MM.1S (cell line): ENCODE data around the gene FGF3.

ENCODE experiments used
- DNase-seq: peaks from one replicate; pipeline ENCODE4 v3.0.0-alpha.2; 2015
- H2AFZ ChIP-seq: fragments of 300-600 bp; sonication (generic); 2 replicates; pipeline ENCODE4 v1.6.0; 2016; ENCODE audit warnings: antibody characterized with exemption, low read length
- H3F3A ChIP-seq: fragments of 300-600 bp; sonication (generic); 2 replicates; pipeline ENCODE4 v1.6.1; 2016; ENCODE audit warnings: mild to moderate bottlenecking, antibody characterized with exemption, low read length, moderate library complexity, mixed read lengths; ENCODE audit not compliant: insufficient read depth
- H3K27ac ChIP-seq: fragments of 300-600 bp; sonication (generic); 2 replicates; pipeline ENCODE4 v1.5.1; 2016; ENCODE audit warnings: mild to moderate bottlenecking, low read length
- H3K27me3 ChIP-seq: fragments of 300-600 bp; sonication (generic); replicated peaks from 2 replicates; pipeline ENCODE4 v1.6.0; 2016; ENCODE audit warnings: low read length; ENCODE audit not compliant: insufficient read depth
- H3K36me3 ChIP-seq: fragments of 300-600 bp; sonication (generic); replicated peaks from 2 replicates; pipeline ENCODE4 v1.6.1; 2016; ENCODE audit warnings: mild to moderate bottlenecking, low read length, mixed read lengths; ENCODE audit not compliant: insufficient read depth
- H3K4me1 ChIP-seq: fragments of 300-600 bp; sonication (generic); 2 replicates; pipeline ENCODE4 v1.6.1; 2016; ENCODE audit warnings: low read length, mixed read lengths
- H3K4me2 ChIP-seq: fragments of 300-600 bp; sonication (generic); 2 replicates; pipeline ENCODE4 v1.6.0; 2016; ENCODE audit warnings: low read depth, low read length
- H3K4me3 ChIP-seq: fragments of 300-600 bp; sonication (generic); 2 replicates; pipeline ENCODE4 v1.5.1; 2016; ENCODE audit warnings: low read length, mixed read lengths
- H3K79me2 ChIP-seq: fragments of 300-600 bp; sonication (generic); 2 replicates; pipeline ENCODE4 v1.6.1; 2016; ENCODE audit warnings: mixed run types, low read length, mixed read lengths
- H3K9ac ChIP-seq: fragments of 300-600 bp; sonication (generic); 2 replicates; pipeline ENCODE4 v1.6.1; 2016; ENCODE audit warnings: low read length, mixed read lengths
- H3K9me2 ChIP-seq: fragments of 300-600 bp; sonication (generic); replicated peaks from 2 replicates; pipeline ENCODE4 v1.6.1; 2016; ENCODE audit warnings: mild to moderate bottlenecking, low read length, mixed read lengths; ENCODE audit not compliant: insufficient read depth
- H3K9me3 ChIP-seq: fragments of 300-600 bp; sonication (generic); replicated peaks from 2 replicates; pipeline ENCODE4 v1.6.1; 2016; ENCODE audit warnings: mild to moderate bottlenecking, low read length, mixed read lengths; ENCODE audit not compliant: insufficient read depth
- H4K20me1 ChIP-seq: fragments of 300-600 bp; sonication (generic); 2 replicates; pipeline ENCODE4 v1.6.1; 2016; ENCODE audit warnings: mild to moderate bottlenecking, low read length, moderate library complexity, mixed read lengths; ENCODE audit not compliant: insufficient read depth
- CTCF ChIP-seq: fragments of 300-600 bp; sonication (generic); IDR thresholded peaks from 2 replicates; pipeline ENCODE4 v1.5.1; 2016; ENCODE audit warnings: antibody characterized with exemption, low read length, mixed read lengths
- EZH2 ChIP-seq: fragments of 300-600 bp; sonication (generic); optimal IDR thresholded peaks from 2 replicates; pipeline ENCODE3; 2017; ENCODE audit warnings: low read depth, mild to moderate bottlenecking, antibody characterized with exemption, low read length, mixed read lengths
- EZH2phosphoT487 ChIP-seq: fragments of 300-600 bp; sonication (generic); IDR thresholded peaks from 2 replicates; pipeline ENCODE4 v1.6.1; 2018; ENCODE audit warnings: antibody characterized with exemption, low read length

FGF3 gene

GRCh38 chr11:69825941-69826340 is 6.7 kb upstream of the FGF3 start:
- no peaks in the 10 kb centered on the region for H4K20me1 ChIP-seq
- H3K9ac ChIP-seq: no peak overlapping the region
- no peaks in the 10 kb centered on the region for H3K9me3 ChIP-seq
- no peak overlapping the region for H3K4me3 ChIP-seq
- H3F3A ChIP-seq: no peaks in the 10 kb centered on the region
- no peak overlapping the region for H3K27ac ChIP-seq
- no peaks in the 10 kb centered on the region for H3K4me1 ChIP-seq
- no peaks in the 10 kb centered on the region for H3K36me3 ChIP-seq
- H3K27me3 ChIP-seq: peaks cover 91% of the 10 kb centered on the region
- no peaks in the 10 kb centered on the region for H3K79me2 ChIP-seq
- no peaks in the 10 kb centered on the region for H3K9me2 ChIP-seq
- TF ChIP-seq CTCF (no peak), EZH2phosphoT487 (no peak), EZH2 (no peak)
- no peak for DNase-seq
- H3K4me2 ChIP-seq: no peak overlapping the region
- H2AFZ ChIP-seq: no peak overlapping the region

DNA sequence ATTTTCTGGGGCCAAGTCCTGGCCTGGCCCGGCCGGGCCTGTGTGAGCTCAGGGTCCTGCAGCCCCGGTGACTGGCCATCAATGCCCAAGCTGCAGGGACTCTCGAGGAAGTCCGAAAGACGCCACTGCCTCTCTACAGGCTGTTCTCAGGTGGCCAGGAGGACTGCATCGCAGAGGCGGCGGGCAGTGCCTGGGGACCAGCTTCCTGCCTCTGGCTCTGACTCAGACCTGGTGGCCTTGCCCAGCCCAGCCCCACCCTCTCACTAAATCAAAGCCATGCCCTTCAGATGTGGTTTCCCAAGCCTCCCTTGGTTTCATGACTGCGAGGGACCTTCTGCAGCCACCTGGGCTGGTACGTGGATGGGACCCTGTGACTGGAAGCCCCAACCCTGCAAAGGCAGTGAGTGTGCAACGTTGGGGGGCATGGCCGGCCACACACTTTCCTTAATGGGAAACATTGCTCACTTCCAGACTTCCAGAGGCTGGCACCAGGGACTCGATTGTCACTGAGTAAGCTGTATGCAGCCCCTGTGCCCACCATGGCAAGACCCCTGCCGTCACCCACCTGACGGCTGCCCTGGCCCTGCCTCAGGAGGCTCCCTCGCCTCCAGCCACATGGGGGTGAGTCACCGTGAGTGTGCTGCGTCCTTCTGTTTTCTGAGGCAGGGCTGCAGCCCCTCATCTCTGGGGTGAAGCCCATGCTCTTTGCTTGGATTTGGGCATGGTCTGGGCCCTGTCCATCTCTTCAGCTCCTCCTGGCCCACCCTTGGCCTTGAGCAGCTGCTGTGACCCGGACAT is 6.0 kb upstream of the FGF3 start:
- Histone ChIP-seq H3K27ac (no peak overlapping the region), H3K36me3 (no peaks in the 10 kb centered on the region), H3K9me3 (no peaks in the 10 kb centered on the region), H3F3A (no peaks in the 10 kb centered on the region), H2AFZ (no peak overlapping the region), H3K9me2 (no peaks in the 10 kb centered on the region), H3K79me2 (no peaks in the 10 kb centered on the region), H3K4me1 (no peaks in the 10 kb centered on the region), H4K20me1 (no peaks in the 10 kb centered on the region), H3K4me3 (no peak overlapping the region), H3K4me2 (no peak overlapping the region), H3K27me3 (peaks cover 91% of the 10 kb centered on the region), H3K9ac (no peak overlapping the region)
- TF ChIP-seq EZH2phosphoT487 (no peak), CTCF (no peak), EZH2 (no peak)
- no peak for DNase-seq

DNA sequence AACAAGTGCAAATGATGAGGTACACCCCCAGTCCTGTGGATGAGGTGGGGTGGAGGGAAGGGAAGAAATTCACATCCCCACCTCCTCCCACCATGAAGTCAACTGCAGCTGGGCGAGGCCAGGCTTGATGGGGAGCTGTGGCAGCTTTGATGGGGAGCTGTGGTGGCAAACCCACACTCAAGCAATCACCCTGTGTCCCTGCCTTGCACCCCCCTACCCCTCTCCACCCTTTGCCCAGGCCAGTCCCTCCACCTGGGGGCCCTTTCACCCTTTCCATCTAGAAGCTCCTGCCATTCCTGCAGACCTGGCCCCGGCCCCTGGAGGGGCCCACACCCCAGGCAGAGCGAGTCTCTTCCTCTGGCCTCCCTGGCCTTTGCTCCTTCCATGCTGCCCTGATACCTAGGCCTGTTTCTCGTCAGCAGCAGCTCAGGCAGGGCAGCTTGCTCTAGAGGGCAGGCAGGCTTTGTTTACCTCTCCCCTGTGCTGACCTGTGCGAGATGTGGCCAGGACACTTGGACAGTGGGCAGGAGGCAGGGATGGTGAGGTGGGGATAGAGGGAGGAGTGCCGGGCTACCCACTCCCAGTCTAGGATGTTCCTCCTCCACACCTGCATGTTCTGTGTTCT is 4.5 kb upstream of the FGF3 start:
- TF ChIP-seq EZH2phosphoT487 (no peak), EZH2 (no peak), CTCF (no peak)
- Histone ChIP-seq H3F3A (no peaks in the 10 kb centered on the region), H3K27ac (no peak overlapping the region), H3K4me1 (no peaks in the 10 kb centered on the region), H3K4me3 (no peak overlapping the region), H3K36me3 (no peaks in the 10 kb centered on the region), H3K9me2 (no peaks in the 10 kb centered on the region), H3K4me2 (no peak overlapping the region), H4K20me1 (no peaks in the 10 kb centered on the region), H2AFZ (no peak overlapping the region), H3K9ac (no peak overlapping the region), H3K9me3 (no peaks in the 10 kb centered on the region), H3K27me3 (peaks cover 87% of the 10 kb centered on the region), H3K79me2 (no peaks in the 10 kb centered on the region)
- DNase-seq: no peak
